Measurements from ENCODE around the gene RFFL. TPM values are rescaled to one million over a fixed set of nuclear protein-coding genes. Genes with fewer than 3 reads are reported as not detected.

RFFL gene
- total RNA-seq, 4 donors from 2014 or later: 16.5 to 31.9 (median 21.4) TPM

DNA sequence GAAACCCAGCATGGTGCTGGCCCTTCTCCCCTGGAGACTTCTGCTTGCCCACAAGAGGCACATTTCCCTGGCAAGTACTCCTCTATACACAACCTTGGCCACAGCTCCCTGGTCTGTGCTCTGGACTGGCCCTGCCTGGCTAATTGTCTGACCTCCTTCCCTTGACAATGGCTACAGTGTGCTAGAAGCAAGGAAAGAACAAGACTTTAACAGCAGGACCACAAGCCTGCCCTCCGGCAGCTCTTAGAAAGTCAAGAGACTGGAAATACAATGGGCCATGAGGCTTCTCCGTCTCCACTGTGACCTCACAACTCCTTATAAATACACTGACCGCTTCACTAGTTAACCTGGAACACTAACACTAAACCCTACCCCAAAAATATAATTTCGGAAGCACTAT lies 46.5 kb downstream of the RFFL start:
- TF ChIP-seq, protein P1, sequence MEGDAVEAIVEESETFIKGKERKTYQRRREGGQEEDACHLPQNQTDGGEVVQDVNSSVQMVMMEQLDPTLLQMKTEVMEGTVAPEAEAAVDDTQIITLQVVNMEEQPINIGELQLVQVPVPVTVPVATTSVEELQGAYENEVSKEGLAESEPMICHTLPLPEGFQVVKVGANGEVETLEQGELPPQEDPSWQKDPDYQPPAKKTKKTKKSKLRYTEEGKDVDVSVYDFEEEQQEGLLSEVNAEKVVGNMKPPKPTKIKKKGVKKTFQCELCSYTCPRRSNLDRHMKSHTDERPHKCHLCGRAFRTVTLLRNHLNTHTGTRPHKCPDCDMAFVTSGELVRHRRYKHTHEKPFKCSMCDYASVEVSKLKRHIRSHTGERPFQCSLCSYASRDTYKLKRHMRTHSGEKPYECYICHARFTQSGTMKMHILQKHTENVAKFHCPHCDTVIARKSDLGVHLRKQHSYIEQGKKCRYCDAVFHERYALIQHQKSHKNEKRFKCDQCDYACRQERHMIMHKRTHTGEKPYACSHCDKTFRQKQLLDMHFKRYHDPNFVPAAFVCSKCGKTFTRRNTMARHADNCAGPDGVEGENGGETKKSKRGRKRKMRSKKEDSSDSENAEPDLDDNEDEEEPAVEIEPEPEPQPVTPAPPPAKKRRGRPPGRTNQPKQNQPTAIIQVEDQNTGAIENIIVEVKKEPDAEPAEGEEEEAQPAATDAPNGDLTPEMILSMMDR (IDR thresholded peaks at IDR 0.05): no peak
- TF ChIP-seq POLR2A (IDR thresholded peaks at IDR 0.05): no peak
- intact Hi-C loops (cut with DNase I; ENCODE audit: low total_unique reads): no loop called here
- WGBS, 2 donors: 94 to 99% methylated on average over 4 of the region's 4 CpGs
- no peak for DNase-seq (ENCODE audit: low spot score in 2 of 2)
- H3K4me3 ChIP-seq (ENCODE audit: low read depth, poor library complexity, severe bottlenecking): no peak overlapping the region

DNA sequence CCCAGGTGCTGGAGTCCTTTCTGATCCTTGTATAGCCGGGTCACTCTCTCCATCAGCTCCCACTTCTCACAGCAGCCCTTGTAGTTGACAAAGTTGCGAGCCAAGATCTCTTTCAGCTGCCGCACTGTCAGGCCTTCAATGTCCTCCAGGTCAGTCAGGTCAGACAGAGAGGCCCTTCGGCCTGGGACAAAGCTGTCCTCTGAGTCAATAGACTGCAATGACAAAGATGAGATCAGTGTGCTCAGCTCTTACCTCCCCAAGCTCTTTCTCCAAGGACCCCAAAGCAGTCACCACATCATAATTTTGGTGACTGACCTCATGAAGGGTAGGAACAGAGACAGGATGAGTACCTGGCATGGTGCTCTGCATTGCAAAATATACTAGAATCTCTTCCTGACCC lies 47.1 kb downstream of the RFFL start:
- H3K4me3 ChIP-seq (ENCODE audit: low read depth, poor library complexity, severe bottlenecking): no peak overlapping the region
- intact Hi-C loops (cut with DNase I; ENCODE audit: low total_unique reads): no loop called here
- DNase-seq (ENCODE audit: low spot score in 2 of 2): no peak
- 97 to 100% methylated on average over 4 of the region's 4 CpGs for WGBS, 2 donors
- TF ChIP-seq, protein P1 (IDR thresholded peaks at IDR 0.05): no peak
- TF ChIP-seq POLR2A (IDR thresholded peaks at IDR 0.05): no peak

DNA sequence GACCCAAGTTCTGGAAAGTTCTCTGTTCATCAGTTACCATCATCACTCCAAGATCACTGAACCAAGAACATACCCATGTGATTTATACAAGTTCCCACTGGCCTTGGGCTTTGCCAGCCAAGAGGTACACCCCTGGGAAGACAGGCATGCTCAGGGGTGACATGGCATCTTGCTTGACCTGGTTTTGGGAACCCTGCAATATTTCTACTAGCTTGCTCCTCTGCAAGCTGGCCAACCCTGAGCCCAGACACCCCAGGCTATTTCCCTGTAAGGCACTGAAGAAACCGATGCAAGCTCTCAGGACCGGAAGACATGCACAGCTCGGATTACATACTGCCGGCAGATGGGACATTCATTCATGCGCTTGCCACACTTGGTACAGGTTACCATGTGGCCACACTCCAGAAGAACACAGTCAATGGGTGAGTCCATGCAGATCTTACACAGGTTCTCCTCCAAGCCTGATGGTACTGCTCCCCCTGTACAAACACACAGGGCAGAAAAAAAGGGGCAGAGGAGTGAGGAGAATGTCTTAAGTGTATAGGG lies 51.8 kb downstream of the RFFL start:
- no peak for DNase-seq (ENCODE audit: low spot score in 2 of 2)
- WGBS, 2 donors: 20 to 49% methylated on average over 5 of the region's 5 CpGs
- intact Hi-C loops (cut with DNase I; ENCODE audit: low total_unique reads): no loop called here

DNA sequence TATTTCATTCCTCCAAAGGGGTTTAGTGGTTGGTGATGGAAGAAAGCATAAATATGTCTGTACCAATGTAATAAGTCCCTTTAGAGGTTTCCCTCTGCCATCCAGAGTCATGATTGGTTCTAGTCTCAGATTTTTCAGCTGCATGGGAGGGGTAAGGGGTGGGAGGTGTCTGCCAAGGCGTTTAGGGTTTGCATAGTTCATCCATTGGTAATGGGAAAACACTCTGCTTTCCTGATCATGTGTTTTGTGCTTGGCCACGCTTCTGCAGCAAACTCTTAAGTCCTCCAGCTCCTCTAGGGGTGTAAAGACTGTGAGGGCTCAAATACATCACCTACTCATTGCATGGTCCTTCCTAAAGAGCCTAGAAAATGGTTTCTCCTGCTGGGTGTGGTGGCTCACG lies 53.4 kb downstream of the RFFL start:
- DNase-seq (ENCODE audit: low spot score in 2 of 2): no peak
- WGBS, 2 donors: 63 to 73% methylated on average over 3 of the region's 3 CpGs
- TF ChIP-seq, protein P1 (IDR thresholded peaks at IDR 0.05): no peak
- TF ChIP-seq POLR2A (IDR thresholded peaks at IDR 0.05): no peak
- no peak overlapping the region for H3K4me3 ChIP-seq (ENCODE audit: low read depth, poor library complexity, severe bottlenecking)
- intact Hi-C loops (cut with DNase I; ENCODE audit: low total_unique reads): no loop called here

More for the DNA sequence above, 51.8 kb downstream of the RFFL start:
- TF ChIP-seq, protein P1 (IDR thresholded peaks at IDR 0.05): no peak
- no peak overlapping the region for H3K4me3 ChIP-seq (ENCODE audit: low read depth, poor library complexity, severe bottlenecking)

DNA sequence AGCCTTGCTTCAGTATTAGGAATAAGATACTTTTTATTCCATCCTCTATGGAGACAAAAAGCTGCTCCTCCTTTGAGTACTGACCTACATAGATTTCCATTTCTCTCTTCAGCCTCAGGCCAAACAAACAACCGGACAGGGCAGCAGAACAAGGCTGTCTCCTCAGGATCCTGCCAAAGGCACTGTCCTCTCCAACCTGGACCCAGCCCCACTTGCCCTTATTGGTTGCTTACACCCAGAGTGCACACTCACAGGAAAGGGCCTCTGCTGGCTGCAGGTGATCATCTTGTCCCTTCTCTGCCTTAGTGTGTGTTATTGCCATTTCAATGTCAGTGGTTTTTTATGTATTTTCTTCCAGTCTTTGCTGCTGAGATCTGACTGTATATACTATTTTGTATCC lies 56.5 kb downstream of the RFFL start:
- WGBS, 2 donors: 74 to 93% methylated on average over 1 of the region's 1 CpG
- no peak for DNase-seq (ENCODE audit: low spot score in 2 of 2)
- intact Hi-C loops (cut with DNase I; ENCODE audit: low total_unique reads): no loop called here
- TF ChIP-seq POLR2A (IDR thresholded peaks at IDR 0.05): no peak
- TF ChIP-seq, protein P1 (IDR thresholded peaks at IDR 0.05): no peak
- H3K4me3 ChIP-seq (ENCODE audit: low read depth, poor library complexity, severe bottlenecking): no peak overlapping the region

DNA sequence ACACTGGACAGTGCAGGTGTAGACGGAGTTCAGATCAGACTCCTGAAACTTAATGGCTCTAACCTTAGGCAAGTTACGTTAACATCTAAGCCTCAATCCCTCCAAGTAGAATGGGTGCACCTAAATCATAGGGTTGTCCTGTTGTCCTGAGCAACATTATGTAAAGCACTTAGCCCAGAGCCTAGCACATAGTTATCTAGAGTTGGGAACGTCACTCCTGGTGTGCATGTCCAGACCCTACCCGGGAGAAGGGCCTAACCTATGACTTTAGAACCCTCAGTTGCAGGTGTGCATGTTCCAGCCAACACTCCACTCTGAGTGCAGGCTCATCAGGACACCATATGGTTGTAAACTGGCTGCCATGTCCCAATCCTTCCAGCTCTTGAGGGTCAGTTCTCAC lies 57.2 kb downstream of the RFFL start:
- DNase-seq (ENCODE audit: low spot score in 2 of 2): no peak
- intact Hi-C loops (cut with DNase I; ENCODE audit: low total_unique reads): no loop called here
- WGBS, 2 donors: 80% methylated on average over 4 of the region's 4 CpGs
- TF ChIP-seq POLR2A (IDR thresholded peaks at IDR 0.05): no peak
- TF ChIP-seq, protein P1 (IDR thresholded peaks at IDR 0.05): no peak
- H3K4me3 ChIP-seq (ENCODE audit: low read depth, poor library complexity, severe bottlenecking): no peak overlapping the region
